Measurements from ENCODE around the gene CEACAM21.
"Not testable (repeated sequence)": the region's sequence is repeated elsewhere in the genome, so short reads cannot be mapped to it uniquely, and the experiment has no call there.

The CEACAM21 gene

DNA sequence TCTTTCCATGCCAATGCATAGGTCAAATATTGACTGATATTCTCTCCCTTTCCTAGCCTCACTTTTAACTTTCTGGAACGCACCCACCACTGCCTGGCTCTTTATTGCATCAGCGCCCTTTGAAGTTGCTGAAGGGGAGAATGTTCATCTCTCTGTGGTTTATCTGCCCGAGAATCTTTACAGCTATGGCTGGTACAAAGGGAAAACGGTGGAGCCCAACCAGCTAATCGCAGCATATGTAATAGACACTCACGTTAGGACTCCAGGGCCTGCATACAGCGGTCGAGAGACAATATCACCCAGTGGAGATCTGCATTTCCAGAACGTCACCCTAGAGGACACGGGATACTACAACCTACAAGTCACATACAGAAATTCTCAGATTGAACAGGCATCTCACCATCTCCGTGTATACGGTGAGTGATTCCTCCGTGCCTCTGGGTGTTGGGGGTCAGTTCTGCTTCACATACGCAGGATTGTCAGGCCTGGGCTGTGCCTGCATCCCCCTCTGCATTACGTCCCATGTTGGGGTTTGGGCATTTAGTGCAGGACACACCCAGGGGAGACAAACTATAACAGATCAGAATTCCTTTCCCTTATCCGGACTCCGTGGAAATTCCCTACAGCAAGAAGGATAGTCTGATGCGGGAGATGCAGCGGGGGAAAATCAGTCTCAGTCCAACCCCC lies 1.3 kb downstream of the CEACAM21 start:
- TF ChIP-seq, protein P1, sequence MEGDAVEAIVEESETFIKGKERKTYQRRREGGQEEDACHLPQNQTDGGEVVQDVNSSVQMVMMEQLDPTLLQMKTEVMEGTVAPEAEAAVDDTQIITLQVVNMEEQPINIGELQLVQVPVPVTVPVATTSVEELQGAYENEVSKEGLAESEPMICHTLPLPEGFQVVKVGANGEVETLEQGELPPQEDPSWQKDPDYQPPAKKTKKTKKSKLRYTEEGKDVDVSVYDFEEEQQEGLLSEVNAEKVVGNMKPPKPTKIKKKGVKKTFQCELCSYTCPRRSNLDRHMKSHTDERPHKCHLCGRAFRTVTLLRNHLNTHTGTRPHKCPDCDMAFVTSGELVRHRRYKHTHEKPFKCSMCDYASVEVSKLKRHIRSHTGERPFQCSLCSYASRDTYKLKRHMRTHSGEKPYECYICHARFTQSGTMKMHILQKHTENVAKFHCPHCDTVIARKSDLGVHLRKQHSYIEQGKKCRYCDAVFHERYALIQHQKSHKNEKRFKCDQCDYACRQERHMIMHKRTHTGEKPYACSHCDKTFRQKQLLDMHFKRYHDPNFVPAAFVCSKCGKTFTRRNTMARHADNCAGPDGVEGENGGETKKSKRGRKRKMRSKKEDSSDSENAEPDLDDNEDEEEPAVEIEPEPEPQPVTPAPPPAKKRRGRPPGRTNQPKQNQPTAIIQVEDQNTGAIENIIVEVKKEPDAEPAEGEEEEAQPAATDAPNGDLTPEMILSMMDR (IDR thresholded peaks at IDR 0.05; ENCODE audit: extremely low read depth, missing control alignments): no peak
- no peak for DNase-seq (ENCODE audit: low spot score)

DNA sequence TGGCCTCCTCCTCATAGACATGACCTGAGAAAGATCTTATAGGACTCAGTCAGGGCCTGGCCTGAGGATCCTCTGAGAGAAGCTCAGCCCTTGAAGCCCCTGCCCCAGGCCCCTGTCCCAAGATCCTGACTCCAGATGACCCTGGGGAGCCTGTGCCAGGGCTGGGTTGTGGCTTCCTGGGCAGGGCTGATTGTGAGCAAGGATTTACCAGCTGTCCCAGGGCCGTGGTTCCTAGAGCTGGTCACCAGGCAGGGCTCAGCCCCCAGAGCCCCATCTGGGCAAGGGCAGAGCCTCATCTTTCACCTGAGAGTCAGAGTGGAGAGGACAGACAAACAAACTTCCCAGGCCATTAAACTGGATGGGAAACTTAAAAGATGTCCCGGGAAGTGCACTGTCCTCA lies 1.9 kb downstream of the CEACAM21 start:
- TF ChIP-seq, protein P1 (IDR thresholded peaks at IDR 0.05; ENCODE audit: extremely low read depth, missing control alignments): no peak
- DNase-seq (ENCODE audit: low spot score): no peak

DNA sequence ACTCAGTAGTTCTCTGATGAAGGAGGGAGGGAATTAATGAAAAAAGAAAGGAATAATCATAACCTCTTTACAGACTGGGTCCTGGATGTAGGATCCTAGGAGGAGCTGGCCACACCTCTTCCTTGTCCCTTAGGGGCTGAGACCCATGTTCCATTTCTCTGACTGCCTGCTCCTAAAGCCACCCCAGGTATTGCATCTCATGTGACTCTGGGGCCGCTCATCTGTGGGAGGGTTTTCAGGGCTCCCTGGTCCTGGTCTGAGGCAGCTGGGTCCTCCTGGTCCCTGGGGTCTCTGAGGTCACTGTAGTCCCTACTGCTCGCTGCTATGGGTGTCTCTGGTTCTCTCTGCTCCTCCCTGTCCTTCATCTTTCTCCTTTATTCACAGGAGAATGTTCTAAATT lies 2.9 kb downstream of the CEACAM21 start:
- no peak for DNase-seq (ENCODE audit: low spot score)
- TF ChIP-seq, protein P1 (IDR thresholded peaks at IDR 0.05; ENCODE audit: extremely low read depth, missing control alignments): no peak

DNA sequence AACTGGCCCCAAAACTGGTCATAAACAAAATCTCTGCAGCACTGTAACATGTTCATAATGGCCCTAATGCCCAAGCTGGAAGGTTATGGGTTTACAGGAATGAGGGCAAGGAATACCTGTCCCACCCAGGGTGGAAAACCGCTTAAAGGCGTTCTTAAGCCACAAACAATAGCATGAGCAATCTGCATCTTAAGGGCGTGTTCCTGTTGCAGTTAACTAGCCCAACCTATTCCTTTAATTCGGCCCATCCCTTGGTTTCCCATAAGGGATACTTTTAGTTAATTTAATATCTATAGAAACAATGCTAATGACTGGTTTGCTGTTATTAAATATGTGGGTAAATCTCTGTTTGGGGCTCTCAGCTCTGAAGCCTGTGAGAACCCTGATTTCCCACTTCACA lies 5.1 kb downstream of the CEACAM21 start:
- not testable (repeated sequence) for DNase-seq (ENCODE audit: low spot score)

DNA sequence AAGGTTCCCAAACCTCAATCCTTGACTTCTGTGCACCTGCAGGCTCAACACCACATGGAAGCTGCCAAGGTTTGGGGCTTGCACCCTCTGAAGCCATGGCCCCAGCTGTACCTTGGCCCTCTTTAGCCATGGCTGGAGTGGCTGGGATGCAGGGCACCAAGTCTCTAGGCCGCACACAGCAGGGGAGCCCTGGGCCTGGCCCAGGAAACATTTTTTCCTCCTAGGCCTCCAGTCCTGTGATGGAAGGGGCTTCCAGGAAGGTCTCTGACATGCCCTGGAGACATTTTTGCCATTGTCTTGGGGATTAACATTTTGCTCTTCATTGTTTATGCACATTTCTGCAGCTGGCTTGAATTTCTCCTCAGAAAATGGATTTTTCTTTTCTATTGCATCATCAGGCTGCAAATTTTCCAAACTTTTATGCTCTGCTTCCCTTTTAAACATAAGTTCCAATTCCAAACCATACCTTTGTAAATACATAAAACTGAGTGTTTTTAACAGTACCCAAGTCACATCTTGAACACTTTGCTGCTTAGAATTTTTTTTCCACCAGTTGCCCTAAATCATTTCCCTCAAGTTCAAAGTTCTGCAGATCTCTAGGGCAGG lies 6.7 kb downstream of the CEACAM21 start:
- not testable (repeated sequence) for DNase-seq (ENCODE audit: low spot score)

DNA sequence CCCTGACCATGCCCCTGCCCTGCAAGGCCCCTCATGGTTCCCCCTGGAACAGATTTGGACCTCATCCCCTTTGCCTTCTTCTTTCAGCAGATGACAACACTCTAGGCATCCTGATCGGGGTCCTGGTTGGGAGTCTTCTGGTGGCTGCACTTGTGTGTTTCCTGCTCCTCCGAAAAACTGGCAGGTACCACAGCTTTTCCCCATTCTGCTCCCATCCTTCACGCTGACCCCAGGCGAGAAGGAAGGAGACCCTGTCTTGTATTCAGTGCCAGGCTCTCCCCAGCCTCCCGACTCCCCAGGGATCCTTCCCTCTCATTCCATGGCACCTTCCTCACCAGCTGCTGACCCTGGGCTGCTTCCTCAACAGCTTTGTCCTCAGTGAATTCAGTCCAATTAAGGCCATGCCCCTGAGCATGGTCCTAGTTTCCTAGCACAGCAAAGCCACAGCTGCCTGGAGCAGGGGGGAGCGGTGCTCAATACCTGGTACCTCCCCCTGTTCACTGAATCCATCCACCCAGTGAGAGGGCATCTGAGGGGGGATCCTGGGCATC lies 8.4 kb downstream of the CEACAM21 start:
- TF ChIP-seq, protein P1 (IDR thresholded peaks at IDR 0.05; ENCODE audit: extremely low read depth, missing control alignments): no peak
- no peak for DNase-seq (ENCODE audit: low spot score)

DNA sequence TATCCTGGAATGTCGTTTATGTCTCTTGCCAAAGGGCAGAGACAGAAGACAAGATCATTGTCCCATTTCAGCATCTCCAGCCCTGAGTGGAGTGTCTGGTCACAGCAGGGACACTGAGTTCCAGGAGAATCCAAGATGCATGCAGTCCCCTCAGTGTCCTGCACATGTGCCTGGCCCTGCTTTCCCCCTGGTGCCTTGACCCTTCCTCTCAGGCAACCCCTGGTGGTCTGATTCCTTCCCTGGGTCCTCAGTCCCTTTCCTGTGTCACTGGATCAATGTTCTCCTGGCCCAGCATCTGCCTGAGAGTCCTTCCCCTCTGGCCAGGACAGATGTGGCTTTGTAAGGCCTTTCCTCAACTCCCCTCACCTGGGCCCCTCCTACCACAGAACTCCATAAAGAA lies 9.0 kb downstream of the CEACAM21 start:
- TF ChIP-seq, protein P1 (IDR thresholded peaks at IDR 0.05; ENCODE audit: extremely low read depth, missing control alignments): no peak

DNA sequence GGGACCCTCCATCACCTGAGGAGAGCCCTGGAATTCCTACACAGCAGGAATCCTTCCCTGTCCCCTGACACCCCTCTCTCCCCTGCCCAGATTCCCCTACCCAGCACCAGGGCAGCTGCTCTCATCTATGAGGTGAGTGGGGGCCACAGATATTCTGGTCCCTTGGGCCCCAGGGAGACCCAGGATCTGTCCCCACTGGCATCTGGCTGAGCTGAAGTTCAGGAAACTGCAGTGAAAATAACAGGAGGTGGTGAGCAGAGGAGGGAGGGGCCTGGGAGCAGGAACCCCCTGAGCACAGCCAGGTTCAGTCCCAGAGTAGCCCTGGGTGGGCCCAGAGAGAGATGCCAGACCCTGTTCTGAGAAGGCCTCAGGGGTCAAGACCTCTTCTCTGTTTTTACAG lies 10.1 kb downstream of the CEACAM21 start:
- DNase-seq (ENCODE audit: low spot score): no peak

More for the DNA sequence above, 9.0 kb downstream of the CEACAM21 start:
- DNase-seq (ENCODE audit: low spot score): no peak

More for the DNA sequence above, 10.1 kb downstream of the CEACAM21 start:
- TF ChIP-seq, protein P1 (IDR thresholded peaks at IDR 0.05; ENCODE audit: extremely low read depth, missing control alignments): no peak

All from GM20000 (cell line).